ENCODE measurements around the gene CNTFR. TPM values are rescaled to one million over a fixed set of nuclear protein-coding genes. Genes with fewer than 3 reads are reported as not detected.

The CNTFR gene
- total RNA-seq, 3 donors from 2014 or later, result 1.5 to 14.5 (median 7.7) TPM

- intact Hi-C loops (cut with DNase I, micrococcal nuclease), result no loop called here
- H3K36me3 ChIP-seq (ENCODE audit: low read depth), result no peaks in the 10 kb centered on the region
- DNase-seq (no peak), ATAC-seq (no peak)
- TF ChIP-seq CTCF (IDR thresholded peaks at IDR 0.05), result no peak
- H3K4me3 ChIP-seq, result no peak overlapping the region
- H3K9me3 ChIP-seq, result no peaks in the 10 kb centered on the region
- peaks cover 5% of the 10 kb centered on the region for H3K4me1 ChIP-seq (ENCODE audit: low read depth)
Observed at GRCh38 chr9:34582787-34583186, 6.7 kb downstream of the CNTFR start.

- TF ChIP-seq CTCF (IDR thresholded peaks at IDR 0.05), result no peak
- H3K9me3 ChIP-seq, result no peaks in the 10 kb centered on the region
- intact Hi-C loops (cut with DNase I, micrococcal nuclease), result no loop called here
- peaks cover 9% of the 10 kb centered on the region for H3K4me1 ChIP-seq (ENCODE audit: low read depth)
- peak; percentile 18 for ATAC-seq
- no peak for DNase-seq
- no peaks in the 10 kb centered on the region for H3K36me3 ChIP-seq (ENCODE audit: low read depth)
- H3K4me3 ChIP-seq, result no peak overlapping the region
Observed at GRCh38 chr9:34581318-34581717, 8.2 kb downstream of the CNTFR start.

GRCh38 chr9:34580358-34580757 is 9.2 kb downstream of the CNTFR start:
- TF ChIP-seq CTCF (IDR thresholded peaks at IDR 0.05), result no peak
- H3K4me1 ChIP-seq (ENCODE audit: low read depth), result peaks cover 14% of the 10 kb centered on the region

GRCh38 chr9:34579808-34580163 is 9.7 kb downstream of the CNTFR start:
- ATAC-seq (no peak), DNase-seq (no peak)
- no peak for TF ChIP-seq CTCF (IDR thresholded peaks at IDR 0.05)
- Histone ChIP-seq H3K4me3 (no peak overlapping the region), H3K36me3 (ENCODE audit: low read depth) (no peaks in the 10 kb centered on the region), H3K4me1 (ENCODE audit: low read depth) (peaks cover 14% of the 10 kb centered on the region), H3K9me3 (no peaks in the 10 kb centered on the region)
- intact Hi-C loops (cut with DNase I, micrococcal nuclease), result no loop called here

More at GRCh38 chr9:34580358-34580757, 9.2 kb downstream of the CNTFR start:
- intact Hi-C loops (cut with DNase I, micrococcal nuclease), result no loop called here
- DNase-seq (no peak), ATAC-seq (no peak)
- no peaks in the 10 kb centered on the region for H3K36me3 ChIP-seq (ENCODE audit: low read depth)
- no peak overlapping the region for H3K4me3 ChIP-seq
- H3K9me3 ChIP-seq, result no peaks in the 10 kb centered on the region

- ATAC-seq (no peak), DNase-seq (no peak)
- intact Hi-C loops (cut with DNase I, micrococcal nuclease), result no loop called here
- Histone ChIP-seq H3K9me3 (no peaks in the 10 kb centered on the region), H3K4me1 (ENCODE audit: low read depth) (peaks cover 14% of the 10 kb centered on the region), H3K4me3 (no peak overlapping the region), H3K36me3 (ENCODE audit: low read depth) (no peaks in the 10 kb centered on the region)
- no peak for TF ChIP-seq CTCF (IDR thresholded peaks at IDR 0.05)
Observed at GRCh38 chr9:34579104-34579807, 10.3 kb downstream of the CNTFR start.
